SK-N-SH treated with all-trans-retinoic acid at 6 μM for 48 hours (cell line): ENCODE data around the gene UVRAG.

Source experiments
- TSHZ2 ChIP-seq: fragments of 250-450 bp; sonication (Bioruptor Pico); IDR thresholded peaks from 2 replicates; pipeline ENCODE4 v1.5.0; 2020; ENCODE audit warnings: mild to moderate bottlenecking, moderate library complexity
- ZFP3 ChIP-seq: fragments of 250-450 bp; sonication (Bioruptor Pico); IDR thresholded peaks from 2 replicates; pipeline ENCODE4 v1.5.0; 2020; ENCODE audit warnings: mild to moderate bottlenecking, moderate library complexity

DNA sequence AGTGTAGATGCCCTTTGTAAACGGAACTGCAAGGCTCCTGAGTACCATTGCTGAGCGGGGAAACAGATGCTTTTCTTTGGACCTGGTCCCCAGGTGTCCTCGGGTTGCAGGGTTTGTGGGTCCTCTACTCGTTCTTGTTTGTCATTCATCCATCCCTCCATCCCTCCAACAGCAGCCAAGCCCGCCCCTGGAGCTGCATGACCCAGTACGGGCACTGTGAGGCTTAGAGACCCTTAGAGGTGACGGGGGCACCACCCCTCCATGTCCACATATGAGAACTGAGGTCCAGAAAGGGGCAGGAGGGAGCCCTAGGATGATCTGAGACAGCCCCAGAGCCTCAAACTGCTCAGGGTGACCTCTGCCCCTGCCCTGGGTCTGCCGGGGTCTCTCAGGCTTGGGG lies 345.8 kb downstream of the UVRAG start:
- no peak for TF ChIP-seq TSHZ2 (CRISPR knock-in tag)
- no peak for TF ChIP-seq ZFP3 (CRISPR knock-in tag)
